ENCODE results near the gene MDM4.

MDM4 gene

GRCh38 chr1:204589409-204590038, 73.3 kb downstream of the MDM4 start:
- no peak overlapping the region for H3K4me3 ChIP-seq (ENCODE audit: low read depth, low read length)
- TF ChIP-seq, protein P1, sequence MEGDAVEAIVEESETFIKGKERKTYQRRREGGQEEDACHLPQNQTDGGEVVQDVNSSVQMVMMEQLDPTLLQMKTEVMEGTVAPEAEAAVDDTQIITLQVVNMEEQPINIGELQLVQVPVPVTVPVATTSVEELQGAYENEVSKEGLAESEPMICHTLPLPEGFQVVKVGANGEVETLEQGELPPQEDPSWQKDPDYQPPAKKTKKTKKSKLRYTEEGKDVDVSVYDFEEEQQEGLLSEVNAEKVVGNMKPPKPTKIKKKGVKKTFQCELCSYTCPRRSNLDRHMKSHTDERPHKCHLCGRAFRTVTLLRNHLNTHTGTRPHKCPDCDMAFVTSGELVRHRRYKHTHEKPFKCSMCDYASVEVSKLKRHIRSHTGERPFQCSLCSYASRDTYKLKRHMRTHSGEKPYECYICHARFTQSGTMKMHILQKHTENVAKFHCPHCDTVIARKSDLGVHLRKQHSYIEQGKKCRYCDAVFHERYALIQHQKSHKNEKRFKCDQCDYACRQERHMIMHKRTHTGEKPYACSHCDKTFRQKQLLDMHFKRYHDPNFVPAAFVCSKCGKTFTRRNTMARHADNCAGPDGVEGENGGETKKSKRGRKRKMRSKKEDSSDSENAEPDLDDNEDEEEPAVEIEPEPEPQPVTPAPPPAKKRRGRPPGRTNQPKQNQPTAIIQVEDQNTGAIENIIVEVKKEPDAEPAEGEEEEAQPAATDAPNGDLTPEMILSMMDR (IDR thresholded peaks at IDR 0.05; ENCODE audit: borderline replicate concordance, insufficient read depth, low read depth, low read length) = no peak

DNA sequence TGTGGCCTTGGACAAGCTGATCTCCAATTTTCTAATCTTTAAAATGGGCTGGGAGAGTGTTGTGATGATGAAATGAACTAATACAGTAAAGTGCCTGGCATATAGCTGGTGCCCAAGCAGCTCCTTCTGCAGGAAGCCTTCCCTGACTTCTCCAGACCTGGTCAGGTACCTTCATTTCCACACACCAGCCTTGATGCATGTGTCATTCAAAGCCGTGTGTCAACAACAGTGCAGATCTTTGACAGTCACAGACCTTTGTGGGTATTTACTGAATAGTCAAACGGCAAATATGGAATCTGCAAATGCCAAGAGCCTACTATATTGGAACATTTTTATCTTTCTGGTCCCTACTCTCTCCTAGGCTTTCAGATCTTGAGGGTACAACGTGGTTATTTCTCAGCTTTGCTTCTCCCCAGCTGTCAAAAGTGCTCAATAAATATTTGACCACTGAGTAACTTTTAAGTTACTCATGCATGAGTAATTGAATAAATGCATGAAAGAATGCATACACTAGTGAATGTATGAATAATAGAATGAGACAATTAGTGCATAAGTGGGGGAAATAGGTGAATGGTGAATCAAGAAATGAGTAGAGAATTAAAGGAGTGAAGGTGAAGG, 75.4 kb downstream of the MDM4 start:
- H3K4me3 ChIP-seq (ENCODE audit: low read depth, low read length) = no peak overlapping the region
- TF ChIP-seq, protein P1 (IDR thresholded peaks at IDR 0.05; ENCODE audit: borderline replicate concordance, insufficient read depth, low read depth, low read length) = no peak

DNA sequence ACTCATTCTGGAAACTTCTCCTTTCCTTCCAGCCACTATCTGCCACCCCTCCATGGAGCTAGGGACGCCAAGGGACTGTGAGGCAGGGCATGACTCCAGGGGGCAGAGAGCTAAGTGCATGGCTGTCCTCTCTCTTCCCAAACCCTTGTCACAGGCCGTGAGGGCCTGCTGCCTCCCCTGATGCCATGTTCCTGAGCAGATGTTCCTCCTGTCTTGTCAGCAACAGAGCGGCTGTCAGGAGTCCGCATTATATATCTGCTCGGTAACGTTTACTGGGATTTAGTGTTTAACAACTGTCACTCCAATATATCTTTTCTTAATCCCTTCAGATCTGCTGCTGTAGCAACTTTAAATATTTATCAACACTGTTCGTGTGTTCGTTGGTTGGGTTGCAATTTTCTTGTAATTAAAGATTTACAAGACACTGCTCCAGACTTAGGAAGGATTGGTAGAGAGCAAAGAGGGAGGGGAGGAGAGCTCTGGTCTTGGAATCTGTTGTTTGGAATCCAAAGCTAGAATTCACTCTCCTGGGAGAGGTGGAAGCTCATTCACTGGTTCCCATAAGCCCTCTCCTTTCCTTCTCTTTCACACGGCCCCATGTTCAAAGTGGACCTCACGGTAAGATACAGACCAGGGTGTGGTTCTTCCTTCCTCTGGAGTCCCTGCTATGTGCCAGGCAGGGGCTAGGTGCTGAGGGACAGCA, 76.2 kb downstream of the MDM4 start:
- TF ChIP-seq, protein P1 (IDR thresholded peaks at IDR 0.05; ENCODE audit: borderline replicate concordance, insufficient read depth, low read depth, low read length) = no peak
- no peak overlapping the region for H3K4me3 ChIP-seq (ENCODE audit: low read depth, low read length)

- H3K4me3 ChIP-seq (ENCODE audit: low read depth, low read length) = no peak overlapping the region
- TF ChIP-seq, protein P1 (IDR thresholded peaks at IDR 0.05; ENCODE audit: borderline replicate concordance, insufficient read depth, low read depth, low read length) = no peak
Observed at GRCh38 chr1:204598319-204598969, 82.2 kb downstream of the MDM4 start.

DNA sequence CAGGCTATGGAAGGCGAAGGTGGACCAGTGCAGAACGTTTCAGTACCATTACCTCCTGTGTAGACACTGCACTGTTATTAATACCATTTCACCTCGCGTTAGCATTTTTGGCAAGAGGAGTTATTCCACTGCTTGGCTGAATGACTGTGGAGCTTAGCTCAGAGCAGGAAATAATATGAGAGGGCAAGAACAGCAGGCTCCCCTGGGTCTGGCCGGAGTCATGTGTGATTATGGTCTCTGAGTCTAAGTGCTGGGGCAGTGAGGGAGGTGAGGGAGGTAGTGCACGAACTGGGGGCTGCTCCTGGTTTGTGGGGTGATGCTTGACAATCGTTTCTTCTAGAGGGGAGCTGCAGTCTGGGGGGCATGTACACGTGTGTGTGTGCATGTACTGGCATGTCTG, 82.9 kb downstream of the MDM4 start:
- TF ChIP-seq, protein P1 (IDR thresholded peaks at IDR 0.05; ENCODE audit: borderline replicate concordance, insufficient read depth, low read depth, low read length) = no peak
- no peak overlapping the region for H3K4me3 ChIP-seq (ENCODE audit: low read depth, low read length)

- no peak overlapping the region for H3K4me3 ChIP-seq (ENCODE audit: low read depth, low read length)
- TF ChIP-seq, protein P1 (IDR thresholded peaks at IDR 0.05; ENCODE audit: borderline replicate concordance, insufficient read depth, low read depth, low read length) = no peak
Observed at GRCh38 chr1:204599596-204599995, 83.4 kb downstream of the MDM4 start.

Measured in GM12875 (cell line).